ENCODE data around the gene CAPSL. TPM values are rescaled to one million over a fixed set of nuclear protein-coding genes. Genes with fewer than 3 reads are reported as not detected.

Gene CAPSL
- total and polyA plus RNA-seq, 2 donors (not counting 3 experiments of a cell fraction or from before 2014, with no cell fraction given), result not detected

DNA sequence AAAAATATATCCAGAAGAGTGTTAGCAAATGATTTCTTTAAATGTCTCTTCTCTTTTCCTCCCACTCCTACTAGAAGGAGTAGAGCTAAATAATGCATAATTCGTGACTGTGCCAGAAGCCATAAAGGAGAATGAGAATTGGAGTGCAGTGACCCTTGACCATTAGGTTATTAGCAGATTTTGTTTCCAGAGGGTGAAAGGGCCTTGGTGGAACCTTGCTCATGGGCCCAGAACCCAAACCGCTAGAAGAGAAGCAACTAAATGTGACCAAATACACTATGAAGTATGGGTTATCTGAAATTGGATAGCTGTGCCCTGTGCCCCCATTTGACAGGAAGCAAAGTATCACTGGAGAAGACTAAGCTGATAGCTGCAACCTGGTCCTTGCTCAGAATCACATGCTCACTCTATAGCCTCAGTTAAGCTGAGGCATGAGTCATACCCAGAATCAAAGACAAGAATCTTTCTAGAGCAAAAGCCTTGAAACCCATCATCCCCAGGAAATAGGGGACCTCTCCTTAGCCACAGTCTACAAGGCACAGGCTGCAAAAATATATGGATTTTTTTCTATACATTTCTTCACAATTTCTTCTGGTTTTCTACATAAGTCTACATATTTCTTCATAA, 36.3 kb downstream of the CAPSL start:
- H3K4me3 ChIP-seq (replicated peaks in 1 of 3; ENCODE audit: insufficient read depth in 1 of 3, low read depth in 1 of 3, low read length in 3 of 3), result no peak overlapping the region
- ChIA-PET CTCF (interaction anchor here (1.1 kb wide), 1 partner anchor 23 kb away, joined by 3 read pairs; no protein-coding TSS in a partner anchor), POLR2A (no interaction called here)
- no peak overlapping the region for H2AFZ ChIP-seq (ENCODE audit: low read depth, low read length)
- no peak overlapping the region for H3K27ac ChIP-seq (ENCODE audit: insufficient read depth, low read depth, low read length)
- peaks cover 0 to 3% of the 10 kb centered on the region in 2 experiments for H3K27me3 ChIP-seq (ENCODE audit: control insufficient read depth in 2 of 2, insufficient read depth in 2 of 2, low read length in 2 of 2)
- H4K20me1 ChIP-seq (replicated peaks; ENCODE audit: control insufficient read depth, extremely low read depth, insufficient read depth, low read length), result no peaks in the 10 kb centered on the region
- no peaks in the 10 kb centered on the region for H3K4me1 ChIP-seq (ENCODE audit: control insufficient read depth, extremely low read depth, insufficient read depth, low read length)
- DNase-seq (ENCODE audit: low read depth, low spot score), result no peak
- no peaks in the 10 kb centered on the region for H3K9me3 ChIP-seq (replicated peaks; ENCODE audit: control insufficient read depth, insufficient read depth, low read length)
- no peak for FAIRE-seq
- dilution Hi-C loops (cut with MboI; ENCODE audit: extremely low pct_ligation_motif_present, low sequenced_read_pairs) (no loop called here), intact Hi-C loops (cut with micrococcal nuclease) (no loop called here)
- TF ChIP-seq MAX (IDR thresholded peaks at IDR 0.05; ENCODE audit: insufficient read depth, insufficient read length), result no peak
- TF ChIP-seq FOS (IDR thresholded peaks at IDR 0.05; ENCODE audit: borderline replicate concordance, insufficient read depth, low read length), result no peak
- TF ChIP-seq GATA2 (IDR thresholded peaks at IDR 0.05; ENCODE audit: insufficient read depth, insufficient read length, low read depth, low read length), result no peak
- no peak for TF ChIP-seq MYC (IDR thresholded peaks at IDR 0.05; ENCODE audit: low read depth, low read length)
- TF ChIP-seq POLR2AphosphoS5 (IDR thresholded peaks at IDR 0.05; ENCODE audit: insufficient read depth, low read depth, low read length), result no peak
- TF ChIP-seq POLR2A (IDR thresholded peaks at IDR 0.05; ENCODE audit: low read depth, low read length), result no peak
- no peak for TF ChIP-seq CTCF (IDR thresholded peaks at IDR 0.05; ENCODE audit: extremely low read depth in 1 of 2, insufficient read depth in 1 of 2, low read depth in 1 of 2, low read length in 2 of 2)
- no peak for TF ChIP-seq JUN (IDR thresholded peaks at IDR 0.05; ENCODE audit: borderline replicate concordance, insufficient read depth, insufficient read length, low read depth)
- no peak for TF ChIP-seq EZH2 (IDR thresholded peaks at IDR 0.05; ENCODE audit: borderline replicate concordance, low read depth, low read length, severe bottlenecking)
- H3K4me2 ChIP-seq (ENCODE audit: insufficient read depth, low read length), result no peak overlapping the region
- H3K9ac ChIP-seq (replicated peaks; ENCODE audit: extremely low read depth, insufficient read depth, low read length), result no peak overlapping the region
- no peaks in the 10 kb centered on the region for H3K9me1 ChIP-seq (replicated peaks; ENCODE audit: control insufficient read depth, extremely low read depth, insufficient read depth, low read length)
- H3K36me3 ChIP-seq (ENCODE audit: control insufficient read depth in 2 of 2, extremely low read depth in 1 of 2, insufficient read depth in 2 of 2, low read length in 2 of 2), result no peaks in the 10 kb centered on the region
- no peaks in the 10 kb centered on the region for H3K79me2 ChIP-seq (ENCODE audit: control insufficient read depth, insufficient read depth, low read length)
- BruUV-seq (replicated peaks), result no TSS peak

All from endothelial cell of umbilical vein (primary cell).